Neuronal stem cell (in vitro differentiated cells): Measurements from ENCODE around the gene SETD1A.

ENCODE experiments used
- DNase-seq: peaks from one replicate; pipeline ENCODE4 v3.0.0-alpha.2; 2013; ENCODE audit warnings: low spot score
- H2AFZ ChIP-seq: one replicate; pipeline ENCODE4 v1.6.1; 2013; ENCODE audit warnings: mild to moderate bottlenecking, low read length, inconsistent platforms
- H2AK5ac ChIP-seq: 2 replicates; pipeline ENCODE4 v1.6.1; 2013; ENCODE audit warnings: low read depth, mild to moderate bottlenecking, inconsistent platforms, low read length, moderate library complexity, mixed read lengths
- H2BK120ac ChIP-seq: 2 replicates; pipeline ENCODE4 v1.6.1; 2013; ENCODE audit warnings: low read depth, mild to moderate bottlenecking, inconsistent platforms, low read length, moderate library complexity, mixed read lengths
- H2BK12ac ChIP-seq: one replicate; pipeline ENCODE4 v1.6.1; 2013; ENCODE audit warnings: low read length, inconsistent platforms
- H2BK15ac ChIP-seq: 2 replicates; pipeline ENCODE4 v1.6.1; 2013; ENCODE audit warnings: mild to moderate bottlenecking, low read length, inconsistent platforms, mixed read lengths
- H2BK5ac ChIP-seq: one replicate; pipeline ENCODE4 v1.6.1; 2013; ENCODE audit warnings: inconsistent platforms, mild to moderate bottlenecking, low read length, moderate library complexity
- H3K14ac ChIP-seq: one replicate; pipeline ENCODE4 v1.6.1; 2013; ENCODE audit warnings: low read length, inconsistent platforms
- H3K18ac ChIP-seq: 2 replicates; pipeline ENCODE4 v1.6.1; 2013; ENCODE audit warnings: low read length, inconsistent platforms
- H3K23ac ChIP-seq: 2 replicates; pipeline ENCODE4 v1.6.1; 2013; ENCODE audit warnings: low read depth, mild to moderate bottlenecking, mixed read lengths, low read length, inconsistent platforms; ENCODE audit not compliant: poor library complexity
- H3K27ac ChIP-seq: replicated peaks from 3 replicates; pipeline ENCODE4 v1.5.1; 2013; ENCODE audit warnings: low read length, inconsistent platforms
- H3K27me3 ChIP-seq, 3 experiments: 2 replicates each; pipeline ENCODE4 v1.6.1; 2013; ENCODE audit warnings: low read length in 3 of 3, mild to moderate bottlenecking in 2 of 3, inconsistent platforms in 1 of 3, low read depth in 1 of 3, mixed read lengths in 1 of 3, moderate library complexity in 1 of 3; ENCODE audit not compliant: control insufficient read depth in 3 of 3, insufficient read depth in 3 of 3
- H3K36me3 ChIP-seq, 2 donors: replicated peaks in 1 of 2; 2 replicates each; pipeline ENCODE4 v1.6.1; 2013; ENCODE audit warnings: low read length in 2 of 2; ENCODE audit not compliant: control insufficient read depth in 2 of 2, insufficient read depth in 2 of 2
- H3K4ac ChIP-seq: 2 replicates; pipeline ENCODE4 v1.6.1; 2013; ENCODE audit warnings: inconsistent platforms, mild to moderate bottlenecking, low read length, moderate library complexity
- H3K4me1 ChIP-seq, 2 donors: 1 replicate in 1 of 2; 2 replicates in 1 of 2; pipeline ENCODE4 v1.6.1; 2013; ENCODE audit warnings: low read length in 2 of 2, low read depth in 1 of 2; ENCODE audit not compliant: control insufficient read depth in 2 of 2, insufficient read depth in 1 of 2
- H3K4me2 ChIP-seq: one replicate; pipeline ENCODE4 v1.6.1; 2013; ENCODE audit warnings: mild to moderate bottlenecking, low read length, inconsistent platforms; ENCODE audit not compliant: insufficient read depth, poor library complexity, severe bottlenecking
- H3K4me3 ChIP-seq, 2 donors: 2 replicates each; pipeline ENCODE4 v1.5.1; 2013; ENCODE audit warnings: low read length in 2 of 2, mild to moderate bottlenecking in 2 of 2, inconsistent platforms in 1 of 2, moderate library complexity in 1 of 2
- H3K79me1 ChIP-seq: one replicate; pipeline ENCODE4 v1.6.1; 2013; ENCODE audit warnings: low read depth, mild to moderate bottlenecking, inconsistent platforms, low read length, moderate library complexity
- H3K9ac ChIP-seq: one replicate; pipeline ENCODE4 v1.6.1; 2013; ENCODE audit warnings: mild to moderate bottlenecking, low read depth, low read length, inconsistent platforms; ENCODE audit not compliant: poor library complexity
- H3K9me3 ChIP-seq, 2 donors: replicated peaks in 1 of 2; 2 replicates each; pipeline versions ENCODE3 to v1.6.1; 2013; ENCODE audit warnings: low read length in 2 of 2, mild to moderate bottlenecking in 2 of 2, inconsistent platforms in 1 of 2, low read depth in 1 of 2, mixed read lengths in 1 of 2, moderate library complexity in 1 of 2; ENCODE audit not compliant: control insufficient read depth in 2 of 2, insufficient read depth in 1 of 2
- H4K8ac ChIP-seq: one replicate; pipeline ENCODE4 v1.6.1; 2013; ENCODE audit warnings: low read depth, mild to moderate bottlenecking, inconsistent platforms, low read length, moderate library complexity
- H4K91ac ChIP-seq: one replicate; pipeline ENCODE4 v1.6.1; 2013; ENCODE audit warnings: low read length, low read depth, mild to moderate bottlenecking, inconsistent platforms; ENCODE audit not compliant: poor library complexity
- WGBS, 2 donors: extraction: QIAGEN DNeasy Blood & Tissue Kit; methylation state at CpG; one replicate each; pipeline ENCODE4 v1.1.7; 2013; ENCODE audit warnings: missing lambda C conversion rate in 2 of 2, mixed read lengths in 1 of 2; ENCODE audit not compliant: insufficient read length in 2 of 2, insufficient replicate concordance in 1 of 2; ENCODE audit errors: extremely low coverage in 2 of 2; 5-methylcytosine and 5-hydroxymethylcytosine counted together

Gene SETD1A

DNA sequence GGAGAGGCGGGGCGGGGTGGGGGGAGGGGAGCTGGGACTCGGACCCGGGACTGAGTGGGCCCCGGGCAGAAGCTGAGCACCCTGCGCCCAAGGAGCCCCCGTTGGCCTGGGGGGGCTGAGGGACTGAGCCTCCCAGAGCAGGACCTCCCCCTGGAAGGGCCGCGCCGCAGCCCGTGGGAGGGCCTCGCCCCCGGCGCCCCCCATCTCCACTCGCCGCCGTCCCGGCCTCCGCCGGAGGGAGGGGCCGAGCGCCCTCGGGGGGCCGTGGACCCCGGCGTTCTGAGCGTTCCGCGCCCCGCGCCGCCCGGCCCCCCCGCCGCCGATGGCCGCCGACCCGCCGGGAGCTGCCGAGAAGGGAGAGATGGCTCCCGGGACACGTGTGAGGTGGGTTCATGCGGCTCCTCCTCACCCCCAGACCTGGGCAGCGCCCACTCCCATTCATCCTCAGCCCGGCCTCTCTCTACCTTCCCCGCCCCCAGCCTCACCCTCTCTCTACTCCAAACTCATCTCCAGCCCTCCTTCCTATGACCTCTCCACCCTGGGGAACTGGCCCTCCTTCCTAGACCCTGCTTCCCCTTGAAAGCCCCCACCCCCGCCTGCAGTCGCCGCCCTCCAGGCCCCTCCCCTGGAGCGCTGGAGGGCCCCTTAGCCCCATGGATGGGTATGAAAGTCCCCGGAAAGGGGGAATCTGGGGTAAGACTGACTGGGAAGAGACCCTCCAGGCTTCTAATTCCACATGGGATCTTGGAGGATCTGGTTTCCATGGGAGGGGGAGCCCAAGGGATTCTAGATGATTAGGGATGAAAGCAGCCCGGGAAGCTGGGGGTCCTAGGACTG is 33.3 kb upstream of the SETD1A start:
- Histone ChIP-seq H2AK5ac (peak overlapping the region; percentile 89), H3K79me1 (peaks cover 8% of the 10 kb centered on the region), H3K9me3 (no peaks in the 10 kb centered on the region), H3K14ac (no peak overlapping the region), H2BK120ac (no peak overlapping the region), H3K4ac (no peak overlapping the region), H3K4me1 (peaks cover 7 to 8% of the 10 kb centered on the region in 2 donors), H2BK12ac (no peak overlapping the region), H3K4me2 (peak overlapping the region; percentile 72), H4K91ac (no peak overlapping the region), H2BK15ac (peak overlapping the region; percentile 61), H3K9ac (peak overlapping the region; percentile 93), H3K23ac (no peak overlapping the region), H4K8ac (no peak overlapping the region), H3K27ac (peak overlapping the region; percentile 79), H2AFZ (peak overlapping the region; percentile 89), H3K36me3 (peaks cover 23 to 37% of the 10 kb centered on the region in 2 donors), H3K4me3 (peak overlapping the region; percentile 76 to 93), H2BK5ac (peak overlapping the region; percentile 84), H3K18ac (peak overlapping the region; percentile 97), H3K27me3 (no peaks in the 10 kb centered on the region)
- no CpG with 5 or more reads among the region's 53 CpGs for WGBS, 2 donors
- peak; percentile 26 for DNase-seq

DNA sequence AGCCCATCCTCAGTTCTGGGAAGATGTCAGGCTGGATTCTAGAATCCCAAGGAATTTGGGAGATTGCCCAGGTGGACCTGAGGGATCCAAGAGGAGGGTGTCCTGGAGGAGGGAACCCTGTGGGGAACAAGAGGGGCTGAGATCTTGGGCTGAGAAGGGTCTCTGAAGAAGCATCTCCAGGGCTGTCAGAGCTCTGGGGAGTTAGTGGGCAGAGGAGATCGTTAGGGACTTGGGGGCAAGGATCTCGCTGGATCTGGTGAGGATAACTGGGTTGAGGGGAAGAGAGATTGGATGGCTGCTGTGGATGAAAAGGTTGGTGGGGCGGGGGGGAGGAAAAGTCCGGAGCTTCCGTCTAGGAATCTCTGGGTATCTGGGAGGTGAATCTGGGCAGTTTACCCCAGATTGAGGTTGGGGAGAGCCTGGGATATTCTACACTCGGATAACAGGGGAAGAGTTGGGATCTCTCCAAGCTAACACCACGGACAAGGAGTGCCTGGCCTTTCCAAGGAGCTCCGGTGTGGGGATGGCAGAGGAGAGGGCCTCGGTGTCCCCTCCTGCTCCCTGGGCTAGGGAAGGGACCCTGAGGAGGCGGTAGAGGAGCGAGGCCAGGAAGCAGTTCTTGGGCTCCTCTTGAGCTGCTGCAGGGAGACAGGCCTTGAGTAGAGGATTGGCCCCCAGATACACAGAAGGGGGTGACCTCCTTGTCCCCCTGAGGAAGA is 32.5 kb upstream of the SETD1A start:
- DNase-seq, result no peak
- no peak overlapping the region for H3K18ac ChIP-seq

DNA sequence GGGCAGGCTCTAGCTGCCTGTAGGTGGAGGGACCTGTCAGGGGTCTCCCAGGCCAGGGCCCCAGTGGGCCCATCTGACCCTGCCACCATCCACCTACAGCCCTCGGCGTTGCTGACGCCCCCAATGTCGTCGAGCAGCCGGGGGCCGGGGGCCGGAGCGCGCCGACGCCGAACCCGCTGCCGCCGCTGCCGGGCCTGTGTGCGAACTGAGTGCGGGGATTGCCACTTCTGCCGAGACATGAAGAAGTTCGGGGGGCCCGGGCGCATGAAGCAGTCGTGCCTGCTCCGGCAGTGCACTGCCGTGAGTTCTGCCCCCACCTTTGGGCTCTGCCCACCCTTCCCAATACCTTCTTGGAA is 31.9 kb upstream of the SETD1A start:
- no peak overlapping the region for H2AFZ ChIP-seq
- no peak overlapping the region for H3K4ac ChIP-seq
- H2BK15ac ChIP-seq, result peak overlapping the region; percentile 38
- H4K91ac ChIP-seq, result no peak overlapping the region
- no peak overlapping the region for H3K27ac ChIP-seq
- peak overlapping the region in 1 of 2 donors; percentile 76 for H3K4me3 ChIP-seq
- H2BK5ac ChIP-seq, result peak overlapping the region; percentile 40
- no peak overlapping the region for H4K8ac ChIP-seq
- no peaks in the 10 kb centered on the region for H3K9me3 ChIP-seq
- H3K4me1 ChIP-seq, result peaks cover 7 to 8% of the 10 kb centered on the region in 2 donors
- H2BK120ac ChIP-seq, result no peak overlapping the region
- H3K9ac ChIP-seq, result peak overlapping the region; percentile 55
- H3K14ac ChIP-seq, result no peak overlapping the region
- no peak overlapping the region for H2BK12ac ChIP-seq
- no peak overlapping the region for H3K23ac ChIP-seq
- DNase-seq, result no peak
- WGBS, 2 donors, result no CpG with 5 or more reads among the region's 26 CpGs
- H3K36me3 ChIP-seq, result peaks cover 31 to 46% of the 10 kb centered on the region in 2 donors
- no peak overlapping the region for H3K4me2 ChIP-seq
- no peak overlapping the region for H3K18ac ChIP-seq
- H2AK5ac ChIP-seq, result no peak overlapping the region
- H3K79me1 ChIP-seq, result peaks cover 12% of the 10 kb centered on the region
- H3K27me3 ChIP-seq, result no peaks in the 10 kb centered on the region

More for the DNA sequence above, 32.5 kb upstream of the SETD1A start:
- no peak overlapping the region for H3K14ac ChIP-seq
- no peaks in the 10 kb centered on the region for H3K27me3 ChIP-seq
- H3K36me3 ChIP-seq, result peaks cover 28 to 42% of the 10 kb centered on the region in 2 donors
- no peak overlapping the region for H4K8ac ChIP-seq
- H2BK12ac ChIP-seq, result no peak overlapping the region
- peak overlapping the region; percentile 38 for H2BK15ac ChIP-seq
- H3K4me3 ChIP-seq, result peak overlapping the region; percentile 76 to 93
- no peaks in the 10 kb centered on the region for H3K9me3 ChIP-seq
- no peak overlapping the region for H2AFZ ChIP-seq
- H2BK5ac ChIP-seq, result peak overlapping the region; percentile 40
- no peak overlapping the region for H2AK5ac ChIP-seq
- H3K4me1 ChIP-seq, result peaks cover 7 to 8% of the 10 kb centered on the region in 2 donors
- no peak overlapping the region for H3K27ac ChIP-seq
- no peak overlapping the region for H3K4ac ChIP-seq
- H4K91ac ChIP-seq, result no peak overlapping the region
- no peak overlapping the region for H3K23ac ChIP-seq
- H3K4me2 ChIP-seq, result peak overlapping the region; percentile 72
- H3K79me1 ChIP-seq, result peaks cover 10% of the 10 kb centered on the region
- no CpG with 5 or more reads among the region's 11 CpGs for whole genome bisulfite sequencing, 2 donors
- H3K9ac ChIP-seq, result peak overlapping the region; percentile 55
- no peak overlapping the region for H2BK120ac ChIP-seq
